GM18502 (cell line): Measurements from ENCODE around the gene VGLL4.
"Not testable (repeated sequence)": the region's sequence is repeated elsewhere in the genome, so short reads cannot be mapped to it uniquely, and the experiment has no call there.

Experiments used
- ATAC-seq: cut with Tn5 transposase; IDR thresholded peaks from one replicate; pipeline ENCODE4 v1.9.1; 2021; ENCODE audit warnings: mild to moderate bottlenecking; ENCODE audit not compliant: unreplicated experiment, poor library complexity

VGLL4 gene, protein sequence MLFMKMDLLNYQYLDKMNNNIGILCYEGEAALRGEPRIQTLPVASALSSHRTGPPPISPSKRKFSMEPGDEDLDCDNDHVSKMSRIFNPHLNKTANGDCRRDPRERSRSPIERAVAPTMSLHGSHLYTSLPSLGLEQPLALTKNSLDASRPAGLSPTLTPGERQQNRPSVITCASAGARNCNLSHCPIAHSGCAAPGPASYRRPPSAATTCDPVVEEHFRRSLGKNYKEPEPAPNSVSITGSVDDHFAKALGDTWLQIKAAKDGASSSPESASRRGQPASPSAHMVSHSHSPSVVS

GRCh38 chr3:11643605-11644087, at the start of gene VGLL4:
VGLL4 (minus strand) TSS chr3:11643915; CDS start chr3:11643518, 397 bp downstream.
- peak; percentile 72 for ATAC-seq

DNA sequence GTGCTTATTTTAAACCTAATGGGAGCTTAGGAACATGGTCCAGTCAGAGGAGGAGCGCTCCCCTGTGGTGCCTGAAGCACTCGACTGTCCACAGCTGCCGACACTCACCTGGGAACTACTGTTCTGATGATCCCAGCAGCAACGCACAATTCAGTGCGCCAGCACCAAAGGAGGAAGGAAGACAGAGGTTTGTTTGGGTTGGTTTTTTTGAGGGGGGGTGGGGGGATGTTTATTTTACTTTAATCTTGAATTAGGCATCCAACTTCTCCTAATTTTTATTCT, 48.8 kb upstream of the VGLL4 start:
- ATAC-seq, result no peak

- ATAC-seq, result no peak
These were observed 48.2 kb upstream of the VGLL4 start for GRCh38 chr3:11691767-11692531.

DNA sequence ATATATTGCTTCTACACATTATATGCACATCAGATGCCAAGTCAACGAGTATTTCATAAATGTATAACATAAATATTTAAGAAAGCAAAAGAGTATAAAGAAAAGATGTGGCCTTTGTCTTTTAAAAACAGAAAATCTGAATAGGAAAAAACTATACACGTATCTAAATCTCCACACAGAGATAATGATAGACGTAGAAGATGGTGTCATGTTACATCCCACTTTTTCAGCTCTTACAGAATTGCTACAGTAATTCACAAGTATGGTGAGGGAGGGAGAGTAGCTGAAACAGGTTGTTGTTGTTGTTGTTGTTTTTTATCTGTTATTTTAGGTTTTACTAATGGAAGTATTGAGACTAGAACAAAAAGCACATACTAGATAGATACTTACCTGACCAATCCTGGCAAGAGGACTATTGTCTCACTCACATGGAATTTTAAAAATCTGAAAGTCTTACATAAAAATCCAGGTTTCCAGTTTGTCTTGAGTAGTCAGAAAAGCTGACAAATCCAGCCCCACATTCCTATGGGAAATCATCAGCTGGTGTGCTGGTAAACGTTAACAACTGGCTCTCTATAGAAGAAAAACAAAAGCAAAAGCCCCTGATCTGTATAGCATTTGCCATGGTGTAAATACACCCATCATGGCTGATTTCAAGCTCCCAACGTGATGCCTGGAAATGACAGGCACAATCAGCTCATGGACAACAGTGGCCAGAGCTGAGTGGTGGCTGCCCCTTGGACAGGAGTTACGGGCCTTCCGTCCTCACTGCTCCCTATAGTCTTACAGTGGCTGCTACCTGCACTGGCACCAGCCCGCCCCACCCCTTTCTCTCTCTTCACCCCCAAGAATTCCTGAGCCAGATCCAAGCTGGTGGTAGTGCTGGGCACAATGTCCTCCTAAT, 47.4 kb upstream of the VGLL4 start:
- ATAC-seq, result no peak

- no peak for ATAC-seq
These were observed 46.0 kb upstream of the VGLL4 start for GRCh38 chr3:11689749-11690148.

DNA sequence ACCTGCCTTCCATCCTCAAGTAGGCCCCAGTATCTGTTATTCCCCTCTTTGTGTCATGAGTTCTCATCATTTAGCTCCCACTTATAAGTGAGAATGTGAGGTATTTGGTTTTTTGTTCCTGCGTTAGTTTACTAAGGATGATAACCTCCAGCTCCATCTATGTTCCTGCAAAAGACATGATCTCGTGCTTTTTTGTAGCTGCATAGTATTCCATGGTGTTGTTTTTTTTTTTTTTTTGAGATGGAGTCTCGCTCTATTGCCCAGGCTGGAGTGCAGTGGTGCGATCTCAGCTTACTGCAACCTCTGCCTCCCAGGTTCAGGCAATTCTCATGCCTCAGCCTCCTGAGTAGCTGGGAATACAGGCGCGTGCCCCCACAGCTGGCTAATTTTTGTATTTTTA, 41.3 kb upstream of the VGLL4 start:
- not testable (repeated sequence) for ATAC-seq

DNA sequence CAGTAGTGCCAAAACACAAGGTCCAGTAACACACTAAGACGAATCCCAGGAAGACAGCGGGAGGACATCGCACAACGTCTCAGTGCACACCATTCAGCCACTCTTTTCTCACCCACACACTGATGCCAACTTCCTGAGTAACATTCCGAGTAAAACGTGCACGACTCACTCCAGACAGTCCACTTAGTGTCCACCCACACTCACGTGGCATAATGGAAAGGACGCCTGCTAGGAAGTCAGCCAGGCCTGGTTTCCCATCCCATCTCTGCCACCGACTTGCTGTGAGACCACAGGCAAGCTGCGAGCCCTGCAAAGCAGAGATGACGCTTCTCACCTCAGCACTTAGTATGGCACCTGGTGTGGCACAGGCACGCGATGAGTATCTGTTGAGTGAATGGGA, 36.8 kb upstream of the VGLL4 start:
- ATAC-seq, result no peak

DNA sequence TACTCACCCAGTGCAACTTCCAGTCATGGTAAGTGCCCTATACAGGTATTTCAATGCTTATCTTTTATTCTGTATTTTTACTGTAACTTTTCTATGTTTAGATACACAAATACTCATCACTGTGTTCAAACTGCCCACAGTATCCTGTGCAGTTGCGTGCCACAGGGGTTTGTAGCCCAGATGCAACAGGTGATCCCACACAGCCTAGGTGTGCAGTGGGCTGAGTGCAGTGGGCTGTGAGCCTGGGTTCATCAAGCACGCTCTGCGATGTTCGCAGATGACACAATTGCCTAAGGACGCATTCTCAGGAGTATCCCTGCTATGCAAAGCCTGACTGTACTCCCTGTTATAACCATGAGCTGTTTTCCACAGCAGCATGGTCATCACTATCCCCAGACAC, 36.2 kb upstream of the VGLL4 start:
- no peak for ATAC-seq

GRCh38 chr3:11672363-11672762, 28.6 kb upstream of the VGLL4 start:
- ATAC-seq, result no peak

- ATAC-seq, result peak; percentile 78
These were observed 28.0 kb upstream of the VGLL4 start for GRCh38 chr3:11671648-11672100.

- no peak for ATAC-seq
These were observed 24.8 kb upstream of the VGLL4 start for GRCh38 chr3:11668243-11669235.

- ATAC-seq, result no peak
These were observed 21.6 kb upstream of the VGLL4 start for GRCh38 chr3:11665331-11665730.

GRCh38 chr3:11662392-11662990, 18.8 kb upstream of the VGLL4 start:
- ATAC-seq, result no peak

GRCh38 chr3:11661827-11662226, 18.1 kb upstream of the VGLL4 start:
- no peak for ATAC-seq

- ATAC-seq, result no peak
These were observed 17.4 kb upstream of the VGLL4 start for GRCh38 chr3:11661052-11661656.

DNA sequence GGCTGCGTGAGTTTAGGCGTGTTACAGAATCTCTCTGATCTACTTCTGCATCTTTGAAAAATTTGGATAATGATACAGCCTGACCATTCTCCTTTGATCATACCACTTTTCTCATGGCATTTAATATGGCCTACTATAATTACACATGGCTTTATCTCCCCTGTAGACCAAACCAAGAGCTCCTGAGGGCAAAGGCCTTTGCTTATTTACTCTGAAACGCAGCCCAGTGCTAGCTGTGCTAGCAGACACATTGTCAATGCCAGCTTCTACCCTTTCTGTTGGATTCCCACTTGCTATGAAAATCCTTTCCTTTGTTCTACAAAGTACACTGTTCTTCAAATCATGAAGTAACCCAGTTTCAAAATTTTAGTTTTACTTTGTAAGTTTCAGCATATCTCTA, 16.5 kb upstream of the VGLL4 start:
- no peak for ATAC-seq

GRCh38 chr3:11658180-11658579, 14.5 kb upstream of the VGLL4 start:
- no peak for ATAC-seq

DNA sequence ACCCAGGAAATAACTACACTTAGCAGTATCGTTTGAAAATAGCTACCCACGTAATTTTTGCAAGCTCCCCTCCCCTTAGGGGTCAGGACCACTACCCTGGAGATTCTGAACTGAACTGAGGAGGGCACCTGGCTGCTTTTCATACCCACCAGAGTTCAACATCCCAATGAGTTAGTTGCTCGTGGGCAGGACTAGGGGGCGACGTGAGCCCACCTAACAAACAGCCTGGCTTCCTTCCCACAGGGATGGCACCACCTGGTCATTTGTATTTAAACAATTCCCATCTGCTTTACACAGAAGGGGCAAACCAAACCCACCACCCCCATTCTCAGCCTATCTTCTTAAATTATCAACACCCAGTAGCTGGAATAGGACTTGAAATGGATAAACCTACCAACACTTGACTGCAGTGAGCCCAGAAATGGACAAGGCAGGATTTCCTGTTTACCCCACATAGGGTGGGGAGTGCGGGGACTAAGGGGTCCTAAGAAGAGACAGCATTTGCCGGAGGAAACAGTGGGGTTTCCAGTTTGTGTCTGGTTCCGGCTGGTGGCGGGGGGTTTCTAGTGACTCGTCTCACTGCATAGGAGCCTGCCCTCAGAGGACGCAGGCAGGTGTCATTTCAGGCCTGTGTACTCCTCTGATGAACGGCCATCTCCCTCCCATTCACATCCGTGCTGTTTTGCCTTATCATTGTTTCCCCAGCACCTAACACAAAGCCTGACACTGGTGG, 11.6 kb upstream of the VGLL4 start:
- ATAC-seq, result no peak
